HUES48 (cell line): ENCODE results near the gene PDZRN4.
"Not testable (repeated sequence)": the region's sequence is repeated elsewhere in the genome, so short reads cannot be mapped to it uniquely, and the experiment has no call there.

Source experiments
- H3K27ac ChIP-seq: one replicate; pipeline ENCODE4 v1.7.0; 2013; ENCODE audit warnings: low read depth, low read length, inconsistent platforms
- H3K27me3 ChIP-seq: 2 replicates; pipeline ENCODE4 v1.6.1; 2013; ENCODE audit warnings: mild to moderate bottlenecking, low read length; ENCODE audit not compliant: control insufficient read depth, insufficient read depth
- H3K36me3 ChIP-seq: 2 replicates; pipeline ENCODE4 v1.6.1; 2013; ENCODE audit warnings: low read length; ENCODE audit not compliant: control insufficient read depth, insufficient read depth
- H3K4me1 ChIP-seq: 2 replicates; pipeline ENCODE4 v1.6.1; 2013; ENCODE audit warnings: mild to moderate bottlenecking, low read length; ENCODE audit not compliant: control insufficient read depth, insufficient read depth
- H3K4me3 ChIP-seq: 2 replicates; pipeline ENCODE4 v1.5.1; 2013; ENCODE audit warnings: mild to moderate bottlenecking, low read depth, low read length
- H3K9ac ChIP-seq: 2 replicates; pipeline ENCODE4 v1.6.1; 2013; ENCODE audit warnings: mild to moderate bottlenecking, low read depth, low read length, moderate library complexity
- H3K9me3 ChIP-seq: 2 replicates; pipeline ENCODE4 v1.6.1; 2013; ENCODE audit warnings: low read length; ENCODE audit not compliant: control insufficient read depth, insufficient read depth

PDZRN4 gene

GRCh38 chr12:41311883-41312282 lies 123.8 kb downstream of the PDZRN4 start:
- H3K9me3 ChIP-seq = no peaks in the 10 kb centered on the region
- no peaks in the 10 kb centered on the region for H3K27me3 ChIP-seq
- H3K36me3 ChIP-seq = no peaks in the 10 kb centered on the region
- no peak overlapping the region for H3K4me3 ChIP-seq
- H3K27ac ChIP-seq = no peak overlapping the region
- H3K4me1 ChIP-seq = no peaks in the 10 kb centered on the region
- no peak overlapping the region for H3K9ac ChIP-seq

- not testable (repeated sequence) for H3K9ac ChIP-seq
Observed at GRCh38 chr12:41312451-41312850, 124.3 kb downstream of the PDZRN4 start.

GRCh38 chr12:41325336-41325735 lies 137.2 kb downstream of the PDZRN4 start:
- peaks cover 9% of the 10 kb centered on the region; the same call in 1 of the 2 replicates for H3K4me1 ChIP-seq
- H3K36me3 ChIP-seq = no peaks in the 10 kb centered on the region
- no peak overlapping the region for H3K9ac ChIP-seq
- no peak overlapping the region for H3K4me3 ChIP-seq
- H3K9me3 ChIP-seq = no peaks in the 10 kb centered on the region
- H3K27ac ChIP-seq = no peak overlapping the region
- no peaks in the 10 kb centered on the region for H3K27me3 ChIP-seq

More at GRCh38 chr12:41312451-41312850, 124.3 kb downstream of the PDZRN4 start:
- not testable (repeated sequence) for H3K4me1 ChIP-seq, H3K27ac ChIP-seq, H3K36me3 ChIP-seq, H3K9me3 ChIP-seq, H3K4me3 ChIP-seq, H3K27me3 ChIP-seq

GRCh38 chr12:41327096-41327895 lies 139.2 kb downstream of the PDZRN4 start:
- peaks cover 13% of the 10 kb centered on the region for H3K4me1 ChIP-seq
- H3K9me3 ChIP-seq = no peaks in the 10 kb centered on the region
- no peak overlapping the region for H3K9ac ChIP-seq
- peak overlapping the region; percentile 51 for H3K27ac ChIP-seq
- no peak overlapping the region for H3K4me3 ChIP-seq
- no peaks in the 10 kb centered on the region for H3K27me3 ChIP-seq
- no peaks in the 10 kb centered on the region for H3K36me3 ChIP-seq

- Histone ChIP-seq H3K9ac (no peak overlapping the region), H3K27me3 (no peaks in the 10 kb centered on the region), H3K4me1 (peaks cover 29% of the 10 kb centered on the region), H3K4me3 (no peak overlapping the region), H3K9me3 (no peaks in the 10 kb centered on the region), H3K27ac (peak overlapping the region; percentile 13), H3K36me3 (no peaks in the 10 kb centered on the region)
Observed at GRCh38 chr12:41333974-41334373, 145.9 kb downstream of the PDZRN4 start.

GRCh38 chr12:41334390-41334789 lies 146.3 kb downstream of the PDZRN4 start:
- Histone ChIP-seq H3K4me3 (no peak overlapping the region), H3K9me3 (no peaks in the 10 kb centered on the region), H3K9ac (no peak overlapping the region), H3K4me1 (peaks cover 29% of the 10 kb centered on the region), H3K27ac (peak overlapping the region; percentile 63), H3K27me3 (no peaks in the 10 kb centered on the region), H3K36me3 (no peaks in the 10 kb centered on the region)

- Histone ChIP-seq H3K4me3 (no peak overlapping the region; the same call in 1 of the 2 replicates), H3K36me3 (no peaks in the 10 kb centered on the region), H3K4me1 (peaks cover 29% of the 10 kb centered on the region), H3K9me3 (no peaks in the 10 kb centered on the region), H3K9ac (no peak overlapping the region), H3K27me3 (no peaks in the 10 kb centered on the region), H3K27ac (no peak overlapping the region)
Observed at GRCh38 chr12:41336041-41336549, 148.0 kb downstream of the PDZRN4 start.

- H3K9me3 ChIP-seq = no peaks in the 10 kb centered on the region
Observed at GRCh38 chr12:41339784-41340183, 151.7 kb downstream of the PDZRN4 start.

GRCh38 chr12:41344776-41345470 lies 156.8 kb downstream of the PDZRN4 start:
- Histone ChIP-seq H3K27me3 (no peaks in the 10 kb centered on the region), H3K4me3 (no peak overlapping the region), H3K36me3 (no peaks in the 10 kb centered on the region), H3K9ac (no peak overlapping the region), H3K4me1 (no peaks in the 10 kb centered on the region), H3K27ac (no peak overlapping the region), H3K9me3 (no peaks in the 10 kb centered on the region)

More at GRCh38 chr12:41339784-41340183, 151.7 kb downstream of the PDZRN4 start:
- Histone ChIP-seq H3K4me1 (peaks cover 11% of the 10 kb centered on the region; the same call in 1 of the 2 replicates), H3K9ac (no peak overlapping the region), H3K27ac (no peak overlapping the region), H3K27me3 (no peaks in the 10 kb centered on the region), H3K4me3 (no peak overlapping the region), H3K36me3 (no peaks in the 10 kb centered on the region)

- Histone ChIP-seq H3K4me3 (no peak overlapping the region), H3K9ac (no peak overlapping the region), H3K9me3 (no peaks in the 10 kb centered on the region; the same call in 1 of the 2 replicates), H3K27ac (no peak overlapping the region), H3K4me1 (no peaks in the 10 kb centered on the region), H3K36me3 (no peaks in the 10 kb centered on the region), H3K27me3 (no peaks in the 10 kb centered on the region)
Observed at GRCh38 chr12:41348198-41348597, 160.1 kb downstream of the PDZRN4 start.

GRCh38 chr12:41356181-41356580 lies 168.1 kb downstream of the PDZRN4 start:
- H3K27ac ChIP-seq = no peak overlapping the region
- no peaks in the 10 kb centered on the region for H3K27me3 ChIP-seq
- H3K36me3 ChIP-seq = no peaks in the 10 kb centered on the region
- H3K4me3 ChIP-seq = no peak overlapping the region
- no peaks in the 10 kb centered on the region for H3K4me1 ChIP-seq
- no peak overlapping the region for H3K9ac ChIP-seq
- H3K9me3 ChIP-seq = no peaks in the 10 kb centered on the region; the same call in 1 of the 2 replicates
